NCI-H1417 (cell line): ENCODE measurements around the gene MYH15.

Experiments
- DNase-seq, 3 experiments: peaks; one replicate each; lab custom pipeline; 2025; lab: John Stamatoyannopoulos, UW

The MYH15 gene

DNA sequence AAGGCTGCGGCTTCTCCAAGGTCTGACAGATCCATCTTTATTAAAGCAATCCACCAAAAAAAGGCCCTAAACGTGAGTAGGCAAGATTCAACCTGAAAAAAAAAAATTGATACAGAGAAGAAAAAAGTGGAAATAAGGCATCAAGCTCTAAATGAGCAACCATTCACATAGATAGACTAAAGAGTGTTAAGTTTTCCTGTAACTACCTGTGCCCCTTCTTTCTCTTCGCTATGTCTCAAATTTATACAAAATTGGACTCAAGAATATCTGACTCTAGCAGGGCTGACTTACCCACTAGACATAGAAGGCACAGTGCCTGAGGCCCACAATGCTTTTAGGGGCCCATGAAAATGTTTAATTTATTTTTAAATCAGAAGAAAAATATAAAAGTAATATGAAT, at the start of gene MYH15:
TSS of gene MYH15 (minus strand) at position 101 of the 400 bp plus-strand sequence. CDS start at position 35, 66 bp downstream.
- DNase-seq: no peak

DNA sequence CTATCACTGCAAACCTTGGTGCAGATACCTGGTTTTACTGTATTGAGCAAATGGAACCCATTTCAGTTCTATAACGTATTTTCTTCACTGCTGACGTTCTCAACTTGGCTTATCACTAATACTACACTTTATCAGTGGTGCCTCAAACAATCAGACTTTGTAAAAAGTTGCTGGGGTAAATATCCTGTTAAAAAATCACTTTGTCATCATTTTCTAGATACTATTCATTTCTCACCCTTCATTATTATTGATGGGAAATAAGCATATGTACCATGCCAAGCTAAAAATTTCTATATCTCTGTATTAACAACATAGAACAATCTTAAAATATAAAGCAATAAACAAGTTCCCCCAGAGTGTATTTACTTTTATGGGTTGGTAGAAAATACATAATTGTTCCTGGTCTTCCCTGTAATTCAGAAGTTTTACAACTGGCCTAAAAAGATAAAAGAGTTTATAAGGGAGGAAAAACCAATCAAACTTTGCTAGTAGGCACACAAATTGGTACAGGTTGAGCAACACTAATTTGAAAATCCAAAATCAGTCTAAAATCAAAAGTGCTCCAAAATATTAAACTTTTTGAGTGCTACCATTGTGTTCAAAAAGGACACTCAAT, 45.7 kb upstream of the MYH15 start:
- DNase-seq: no peak

DNA sequence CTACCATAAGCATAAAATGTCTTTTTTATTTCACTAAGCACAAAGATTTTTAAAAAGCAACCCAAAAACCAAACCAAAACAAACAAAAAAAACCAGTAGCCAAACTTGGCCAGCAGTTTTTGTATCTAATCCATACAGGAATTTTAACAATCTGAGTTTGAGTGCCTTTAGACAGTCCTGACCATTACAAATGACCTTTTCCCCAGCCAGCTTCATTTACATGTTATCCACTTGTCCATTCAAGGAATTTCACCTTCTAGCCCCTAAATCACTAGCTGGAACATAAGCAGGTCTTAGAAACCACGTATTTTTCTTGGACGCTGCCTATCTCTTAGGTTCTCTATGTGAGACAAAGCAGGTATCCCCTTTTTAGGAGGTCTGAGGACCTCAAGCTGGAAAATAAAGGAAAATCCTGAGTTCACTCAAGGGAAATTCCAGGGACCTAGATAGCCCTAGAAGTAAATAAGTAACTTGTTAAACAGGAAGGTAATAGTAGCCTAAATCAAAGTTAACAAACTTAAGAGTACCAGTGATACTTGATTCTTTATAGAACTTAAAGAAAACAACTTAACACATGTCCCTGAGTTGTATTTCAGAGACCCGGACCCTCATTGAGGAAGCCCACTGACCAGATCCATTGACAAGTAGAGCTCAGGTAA, 44.6 kb upstream of the MYH15 start:
- no peak for DNase-seq

DNA sequence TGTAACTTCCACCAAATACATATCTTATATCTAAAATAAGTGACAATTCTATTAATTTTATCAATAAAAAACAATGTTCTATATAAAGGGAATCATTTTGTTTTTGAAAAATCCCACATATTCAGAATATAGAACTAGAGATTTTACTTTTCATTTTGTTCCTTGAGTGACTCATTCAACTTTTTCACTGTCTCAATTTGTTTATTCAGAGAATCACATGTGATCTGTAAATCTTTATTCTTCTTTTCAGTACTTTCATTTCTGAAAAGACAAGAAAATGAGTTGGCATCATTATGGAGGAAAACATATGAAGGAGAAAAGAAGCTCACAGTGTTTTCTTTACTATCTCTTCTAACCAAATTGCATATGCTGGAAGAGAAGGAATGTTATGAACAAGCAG, 43.8 kb upstream of the MYH15 start:
- DNase-seq: no peak

DNA sequence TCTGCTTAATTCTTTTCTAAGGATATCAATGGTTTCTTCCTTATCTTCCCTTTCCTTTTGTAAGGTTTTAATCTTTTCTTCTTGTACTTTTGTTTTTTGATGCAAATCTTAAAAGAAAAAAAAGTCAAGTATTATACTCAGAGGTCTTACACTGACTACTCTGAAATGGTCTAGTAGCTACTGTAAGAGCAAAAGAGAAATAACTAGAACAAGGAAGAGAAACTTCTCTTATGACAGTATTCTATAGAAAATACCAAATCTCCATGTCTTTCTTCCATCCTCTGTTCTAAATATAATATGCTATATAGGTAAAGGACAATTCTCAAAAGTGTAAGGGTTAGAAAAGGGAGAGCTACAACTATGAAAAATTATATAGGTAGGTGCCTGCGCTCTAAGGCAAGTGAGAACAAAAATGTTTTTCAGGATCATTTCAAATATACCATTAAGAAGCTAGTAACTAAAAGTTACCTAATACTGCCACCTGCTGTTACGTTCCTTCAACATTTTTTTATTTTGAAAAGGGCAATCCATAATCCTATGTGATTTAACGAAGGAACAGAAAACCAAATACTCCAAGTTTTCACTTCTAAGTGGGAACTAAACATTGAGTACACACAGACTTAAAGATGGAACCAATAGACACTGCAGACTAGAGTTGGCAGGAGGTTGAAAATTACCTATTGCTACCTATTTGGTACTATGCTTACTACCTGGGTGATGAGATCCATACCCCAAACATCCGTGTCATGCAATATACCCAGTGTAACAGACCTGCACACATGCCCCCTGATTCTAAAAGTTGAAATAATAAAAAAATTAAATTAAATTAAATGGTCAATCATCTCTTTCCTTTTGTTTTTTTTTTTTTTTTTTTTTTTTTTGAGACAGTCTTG, 42.1 kb upstream of the MYH15 start:
- DNase-seq: peak; percentile 22 to 76 (median 41)

DNA sequence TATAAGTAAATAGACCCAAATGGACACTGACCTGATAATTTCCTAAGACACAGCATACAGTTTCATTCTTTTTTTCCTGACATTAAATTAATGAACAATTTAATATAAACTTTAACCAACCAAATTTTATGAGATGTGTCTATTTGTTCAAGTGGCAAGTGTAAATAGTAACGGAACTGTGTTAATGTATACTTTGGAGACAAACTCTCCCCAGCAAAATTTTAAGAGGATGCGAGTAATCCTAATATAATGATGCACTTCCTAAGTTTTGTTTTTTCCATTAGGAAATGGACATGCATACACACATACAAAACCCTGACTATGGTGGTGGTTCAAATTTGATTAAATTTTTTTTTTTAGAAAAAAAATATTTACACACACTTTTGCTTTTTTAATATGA, 38.5 kb upstream of the MYH15 start:
- no peak for DNase-seq

DNA sequence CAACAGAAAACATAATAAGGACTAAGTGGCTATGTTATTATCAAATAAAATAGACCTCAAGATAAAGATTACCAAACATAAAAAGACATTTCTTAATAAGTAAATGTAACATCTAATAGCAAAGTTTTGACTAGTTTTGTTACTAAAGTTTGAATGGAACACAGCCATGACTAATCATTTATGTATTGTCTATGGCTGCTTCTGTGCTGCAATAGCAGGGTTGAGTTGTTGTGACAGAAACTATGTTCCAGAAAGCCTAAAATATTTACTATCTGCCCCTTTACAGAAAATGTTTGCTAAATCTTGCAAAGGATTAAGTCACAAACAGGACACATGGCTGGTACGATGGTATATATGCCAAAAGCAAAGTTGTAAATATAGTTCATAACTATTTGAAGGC, 37.9 kb upstream of the MYH15 start:
- no peak for DNase-seq

DNA sequence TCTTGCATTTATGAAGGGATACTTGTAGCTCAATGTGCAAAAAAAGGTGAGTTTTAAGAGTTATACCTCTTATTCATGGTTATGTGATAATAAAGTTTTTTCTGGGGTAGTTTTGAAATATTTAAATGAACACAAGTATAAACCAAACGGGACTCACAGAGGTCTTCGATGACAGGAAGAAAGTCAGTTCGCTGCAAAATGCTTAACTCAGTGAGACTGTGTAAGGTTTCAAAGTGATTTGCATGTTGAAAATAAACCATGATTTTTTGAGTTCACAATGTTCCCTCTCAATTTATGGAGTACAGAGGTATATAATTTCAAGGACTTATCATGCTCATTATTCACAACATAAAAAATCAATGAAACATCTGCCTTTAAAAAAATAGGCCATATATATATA, 36.3 kb upstream of the MYH15 start:
- no peak for DNase-seq

DNA sequence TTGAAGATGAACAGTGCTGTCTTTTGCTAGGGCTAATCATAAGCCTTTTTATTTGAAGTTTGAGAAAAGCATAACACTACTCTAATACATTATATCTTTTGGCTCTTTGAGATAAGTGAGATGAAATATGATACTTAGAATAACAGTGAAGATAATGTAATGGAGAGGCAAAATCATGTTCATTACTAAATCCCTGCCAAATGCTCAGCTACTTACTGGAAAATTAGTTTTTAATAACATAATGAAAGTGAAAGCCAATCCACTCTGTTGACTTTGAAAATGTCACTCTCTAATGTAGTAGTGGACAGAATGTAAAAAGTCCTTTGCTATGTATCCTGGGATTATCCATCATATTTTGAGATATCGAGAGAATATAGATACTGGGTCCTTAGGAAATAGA, 35.9 kb upstream of the MYH15 start:
- peak in 1 of 3 experiments; percentile 31 for DNase-seq

DNA sequence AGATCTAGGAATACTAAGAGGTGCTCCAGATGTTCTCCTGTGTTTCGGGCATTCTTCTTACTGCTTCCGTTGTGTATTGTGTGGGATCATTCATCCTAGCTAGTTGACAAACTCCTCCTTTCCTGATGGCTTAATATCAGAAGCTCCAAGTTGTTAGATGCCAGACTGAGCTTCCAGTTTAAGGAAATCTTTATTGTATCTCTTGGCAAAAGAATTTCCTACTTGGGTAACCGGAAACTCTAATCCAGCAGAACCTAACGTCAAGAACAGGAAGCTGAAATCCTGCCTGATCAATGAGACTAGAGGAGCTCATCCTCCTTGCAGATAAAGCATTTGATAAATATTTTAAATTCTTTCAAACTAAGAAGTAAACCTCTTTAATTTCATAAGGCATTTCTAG, 27.7 kb upstream of the MYH15 start:
- no peak for DNase-seq

DNA sequence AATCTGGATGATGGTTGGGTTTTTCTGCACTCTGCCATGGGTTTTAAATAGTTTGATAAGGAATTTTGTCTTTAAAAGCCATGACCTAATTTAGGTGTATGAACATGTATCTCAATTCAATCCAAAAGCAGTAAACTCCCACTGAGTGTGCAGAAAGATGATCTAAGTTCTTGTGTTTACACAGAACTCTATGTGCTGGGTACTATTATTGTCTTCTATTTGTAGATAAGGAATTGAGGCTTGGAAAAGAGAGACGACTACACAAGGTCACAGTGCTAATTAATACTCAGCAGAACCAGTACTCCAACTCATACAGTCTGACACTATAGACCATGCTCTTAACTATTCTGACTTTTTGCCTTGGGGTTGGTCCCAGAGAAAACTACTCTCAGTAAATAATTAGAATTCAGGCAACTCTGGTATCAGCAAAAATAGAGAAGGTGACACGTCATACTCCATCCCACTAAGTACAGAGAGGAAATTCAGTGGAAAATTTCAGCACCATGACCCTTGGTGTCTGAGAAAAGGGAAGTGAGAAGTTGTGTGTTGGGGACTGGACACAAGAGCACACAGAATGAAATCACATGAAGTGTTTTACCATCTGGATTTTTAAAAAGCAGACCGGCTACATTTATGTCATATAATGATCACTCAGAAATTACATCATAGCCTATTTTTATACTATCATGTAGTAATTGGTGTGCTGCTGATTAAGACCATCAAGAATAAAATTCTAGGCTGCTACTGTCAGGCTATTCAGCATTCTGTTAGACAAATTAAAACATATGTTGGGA, 18.3 kb upstream of the MYH15 start:
- no peak for DNase-seq

DNA sequence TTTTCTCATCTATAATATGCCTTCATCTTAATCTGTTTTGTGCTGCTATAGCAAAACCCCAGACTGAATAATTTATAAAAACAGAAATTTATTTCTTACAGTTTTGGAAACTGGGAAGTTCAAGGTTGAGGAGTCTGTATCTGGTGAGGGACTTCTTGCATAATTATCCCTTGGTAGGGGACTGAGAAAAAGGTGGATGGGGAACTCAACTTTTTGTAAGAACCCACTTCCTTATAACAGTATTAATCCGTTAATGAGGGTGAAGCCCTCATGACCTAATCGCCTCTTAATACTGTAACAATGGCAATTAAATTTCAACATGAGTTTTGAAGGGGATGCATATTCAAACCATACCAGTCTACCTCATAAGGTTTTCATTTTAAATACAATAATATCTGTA, 17.4 kb upstream of the MYH15 start:
- DNase-seq: no peak

DNA sequence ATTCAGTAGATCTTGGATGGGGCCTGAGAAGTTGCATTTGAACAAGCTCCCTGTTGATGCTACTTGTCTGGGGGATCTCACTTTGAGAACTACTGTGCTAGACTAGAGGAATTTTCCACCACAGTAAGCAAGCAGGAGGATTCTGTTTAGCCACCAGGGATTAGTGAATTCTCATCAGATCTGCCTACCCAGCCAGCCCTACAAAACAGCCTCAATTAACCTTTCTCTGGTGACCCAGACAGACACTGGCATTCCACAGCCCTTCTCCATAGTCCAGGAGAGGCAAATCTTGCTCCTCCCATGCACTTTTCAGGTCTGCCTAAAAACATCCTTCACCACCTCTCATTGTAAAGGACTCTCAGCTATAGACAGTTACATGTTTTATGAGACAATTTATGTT, 16.7 kb upstream of the MYH15 start:
- DNase-seq: no peak

DNA sequence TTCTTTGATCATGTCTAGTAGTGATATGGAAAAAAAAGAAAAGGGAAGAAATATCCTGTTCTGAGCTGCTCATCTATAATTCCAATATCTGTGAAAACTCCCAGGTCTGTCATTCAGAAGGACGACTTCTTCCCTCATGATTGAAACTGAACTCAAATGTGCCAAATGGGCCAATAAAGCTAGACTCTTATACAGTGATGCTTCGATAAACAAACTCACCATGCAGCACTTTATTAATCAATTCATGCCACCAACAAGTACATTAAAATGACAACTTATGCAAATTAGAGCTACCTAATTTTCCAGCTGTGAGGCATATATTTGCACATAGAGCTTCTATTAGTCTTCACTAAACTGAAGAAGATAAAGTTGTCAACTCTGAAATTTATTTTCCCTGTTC, 15.6 kb upstream of the MYH15 start:
- DNase-seq: no peak

DNA sequence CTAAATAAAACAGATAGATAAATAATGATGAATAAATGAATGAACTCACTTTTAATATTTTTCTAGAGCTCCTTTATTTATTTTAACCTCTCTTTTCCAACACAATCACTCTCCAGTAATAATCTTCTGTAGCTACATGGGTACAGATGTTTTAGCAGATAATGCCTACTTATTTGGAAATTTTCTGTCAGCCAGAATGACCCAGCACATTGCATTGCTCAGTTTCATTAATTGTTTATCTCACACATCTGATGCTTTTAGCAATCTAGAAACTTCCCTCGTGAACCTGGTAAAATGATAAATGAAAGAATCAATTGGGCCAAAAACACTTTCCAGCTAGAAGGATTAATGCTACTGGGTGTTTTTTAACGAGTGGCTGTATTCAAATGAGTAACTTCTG, 14.9 kb upstream of the MYH15 start:
- DNase-seq: no peak

DNA sequence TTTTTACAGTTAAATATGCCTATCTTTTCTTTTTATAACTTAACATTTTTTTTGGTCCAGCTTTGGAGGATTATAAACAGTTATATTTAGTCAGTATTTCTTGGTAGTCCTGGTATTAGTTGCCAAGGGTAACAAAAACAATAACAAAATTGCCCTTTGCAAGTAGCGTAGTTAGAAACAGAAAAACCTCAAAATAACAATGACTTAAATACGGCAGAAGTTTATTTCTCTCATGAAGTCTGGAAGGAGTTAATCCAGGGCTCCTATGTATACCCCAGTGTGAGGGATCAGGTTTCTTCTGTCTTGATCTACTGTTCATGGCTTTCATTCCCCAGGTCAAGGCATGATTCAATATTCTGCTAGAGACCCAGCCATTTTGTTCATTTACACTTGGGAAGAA, 14.1 kb upstream of the MYH15 start:
- DNase-seq: peak in 1 of 3 experiments; percentile 11

DNA sequence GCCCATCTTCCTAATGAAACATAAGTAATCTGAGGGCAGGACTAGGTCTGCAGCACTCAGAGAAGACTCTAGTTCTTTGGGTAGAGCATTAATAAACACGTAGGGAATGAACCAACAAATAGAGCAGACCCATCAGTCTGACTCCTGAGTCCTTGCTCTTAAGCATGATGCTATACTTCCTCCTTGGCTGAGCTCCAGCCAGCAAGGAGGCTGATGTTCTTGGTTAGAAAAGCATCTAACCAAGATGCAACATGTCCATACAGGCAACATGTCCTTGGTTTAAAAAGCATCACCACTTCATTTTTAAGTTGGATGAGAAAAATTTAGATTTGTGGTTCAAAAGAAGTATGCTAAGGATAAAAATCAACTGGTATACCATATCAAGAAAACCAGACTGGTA, 8.5 kb upstream of the MYH15 start:
- DNase-seq: no peak

DNA sequence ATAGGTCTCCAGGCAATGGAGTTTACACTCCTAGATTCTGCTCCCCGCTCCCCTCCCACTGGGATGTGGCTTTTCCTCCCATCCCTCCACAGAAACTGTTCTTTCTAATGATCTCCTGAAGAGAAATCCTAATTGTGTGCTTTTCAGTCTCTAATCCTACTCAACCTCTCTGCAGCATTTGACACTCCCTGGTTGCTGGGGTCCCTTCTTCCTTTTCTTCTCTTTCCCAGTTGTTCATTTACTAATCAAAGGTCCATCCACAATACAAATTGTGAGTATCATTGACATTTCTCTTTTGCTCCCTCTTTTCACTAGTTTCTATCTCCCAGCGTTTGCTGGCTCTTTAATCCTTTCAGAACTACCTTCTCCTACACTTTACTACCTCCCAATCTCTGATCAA, 6.5 kb upstream of the MYH15 start:
- DNase-seq: no peak

DNA sequence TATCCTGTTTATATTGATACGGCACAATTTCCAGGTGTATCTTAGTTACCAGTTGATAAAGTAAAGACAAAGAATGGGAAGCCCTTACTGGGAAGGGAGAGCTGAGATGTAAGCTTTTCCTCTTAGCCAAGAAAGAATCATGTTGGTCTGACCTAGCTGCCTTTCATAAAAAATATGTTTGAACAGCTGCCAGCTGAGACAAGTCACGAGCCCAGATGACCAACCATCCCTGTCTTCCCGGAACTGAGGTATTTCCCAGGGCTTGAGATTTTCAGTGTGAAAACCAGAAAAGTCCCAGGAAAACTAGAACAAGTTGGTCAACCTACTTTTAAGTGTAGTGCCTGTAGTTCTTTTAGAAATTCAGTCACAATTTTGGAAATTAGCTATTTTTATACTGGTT, 3.6 kb upstream of the MYH15 start:
- peak in 1 of 3 experiments; percentile 23 for DNase-seq

DNA sequence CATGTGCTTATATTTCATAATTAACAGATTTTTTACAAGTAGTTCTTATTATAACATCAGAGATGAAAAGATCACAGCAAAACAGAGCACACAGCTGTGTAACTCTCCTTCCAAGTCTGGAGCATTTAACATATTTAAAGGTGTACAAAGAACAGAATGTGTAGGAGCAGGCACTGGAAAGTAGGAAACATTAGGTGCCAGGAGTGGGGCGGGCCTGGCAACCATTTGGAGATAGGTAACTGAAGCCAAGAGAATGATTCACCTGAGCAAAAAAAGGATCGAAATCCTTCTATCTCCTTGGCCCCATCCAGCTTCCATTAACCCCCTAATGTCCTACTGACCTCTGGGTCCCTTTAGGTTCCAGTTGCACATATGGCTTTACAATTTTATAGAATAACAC, 2.3 kb upstream of the MYH15 start:
- DNase-seq: no peak

DNA sequence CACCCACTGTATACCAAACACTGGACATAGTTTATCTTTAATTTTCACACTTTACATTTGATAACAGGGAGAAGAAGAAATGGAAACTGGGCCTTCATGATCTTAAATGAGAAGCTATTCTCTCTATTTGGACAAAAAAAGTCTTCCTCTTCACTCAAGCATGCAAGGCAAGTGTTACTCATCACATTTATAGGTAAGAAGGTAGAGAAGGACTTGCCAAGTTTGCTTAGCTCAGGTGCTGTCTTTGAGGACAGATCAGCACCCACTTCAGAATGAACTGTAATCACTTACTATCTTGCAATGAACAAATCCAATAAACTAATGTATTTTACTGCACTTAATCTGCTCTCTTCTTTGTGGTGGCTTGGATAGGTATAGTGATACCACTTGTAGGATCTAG, 1.1 kb upstream of the MYH15 start:
- DNase-seq: no peak

DNA sequence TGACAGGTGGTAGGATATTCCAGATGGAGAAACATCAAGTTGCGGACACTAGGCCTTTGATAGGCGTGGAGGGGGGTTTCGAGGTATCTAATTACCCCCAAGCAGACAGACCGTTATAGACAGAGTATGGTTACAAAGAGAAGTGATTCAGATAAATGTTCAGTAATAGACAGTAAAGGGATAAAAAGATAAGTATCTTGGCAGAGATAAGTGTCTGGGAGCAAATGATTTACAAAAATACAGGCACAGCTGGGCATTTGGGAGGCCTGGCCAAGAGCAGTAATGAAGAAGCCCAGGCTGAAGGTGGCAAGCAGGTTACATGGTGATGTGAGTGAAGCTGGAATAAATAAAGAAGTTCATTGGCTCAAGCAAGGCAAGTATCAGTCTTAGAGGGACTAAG, 659 bp upstream of the MYH15 start:
- no peak for DNase-seq
